Measurements from ENCODE around the gene FAM111A.

DNA sequence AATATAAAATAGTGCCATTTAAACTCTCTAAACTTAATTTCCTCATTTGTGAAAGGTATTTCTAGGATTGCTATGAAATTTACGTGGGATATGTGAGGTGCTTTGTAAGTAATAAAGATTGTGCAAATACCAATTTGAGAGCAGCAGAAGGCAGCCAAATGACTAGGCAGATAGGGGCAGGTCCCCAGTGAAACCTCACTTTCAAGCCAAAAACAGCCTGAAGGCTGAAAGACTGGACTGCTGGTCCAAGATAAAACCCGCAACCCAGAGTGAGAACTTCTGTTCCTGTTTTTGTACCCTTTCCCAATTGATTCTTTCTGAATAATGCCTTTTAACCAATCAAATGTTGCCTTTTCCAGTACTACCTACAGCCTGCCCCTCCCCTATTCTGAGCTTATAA lies 36.5 kb downstream of the FAM111A start:
- TF ChIP-seq, protein P1, sequence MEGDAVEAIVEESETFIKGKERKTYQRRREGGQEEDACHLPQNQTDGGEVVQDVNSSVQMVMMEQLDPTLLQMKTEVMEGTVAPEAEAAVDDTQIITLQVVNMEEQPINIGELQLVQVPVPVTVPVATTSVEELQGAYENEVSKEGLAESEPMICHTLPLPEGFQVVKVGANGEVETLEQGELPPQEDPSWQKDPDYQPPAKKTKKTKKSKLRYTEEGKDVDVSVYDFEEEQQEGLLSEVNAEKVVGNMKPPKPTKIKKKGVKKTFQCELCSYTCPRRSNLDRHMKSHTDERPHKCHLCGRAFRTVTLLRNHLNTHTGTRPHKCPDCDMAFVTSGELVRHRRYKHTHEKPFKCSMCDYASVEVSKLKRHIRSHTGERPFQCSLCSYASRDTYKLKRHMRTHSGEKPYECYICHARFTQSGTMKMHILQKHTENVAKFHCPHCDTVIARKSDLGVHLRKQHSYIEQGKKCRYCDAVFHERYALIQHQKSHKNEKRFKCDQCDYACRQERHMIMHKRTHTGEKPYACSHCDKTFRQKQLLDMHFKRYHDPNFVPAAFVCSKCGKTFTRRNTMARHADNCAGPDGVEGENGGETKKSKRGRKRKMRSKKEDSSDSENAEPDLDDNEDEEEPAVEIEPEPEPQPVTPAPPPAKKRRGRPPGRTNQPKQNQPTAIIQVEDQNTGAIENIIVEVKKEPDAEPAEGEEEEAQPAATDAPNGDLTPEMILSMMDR (IDR thresholded peaks at IDR 0.05; ENCODE audit: borderline replicate concordance, extremely low read depth, low read length, poor library complexity, severe bottlenecking): no peak
- no peak for TF ChIP-seq EZH2 (IDR thresholded peaks at IDR 0.05; ENCODE audit: borderline replicate concordance, low read depth, low read length, severe bottlenecking)

Measured in DND-41 (cell line).